H9 (cell line): ENCODE measurements around the gene UQCRFS1. TPM values are rescaled to one million over a fixed set of nuclear protein-coding genes. Genes with fewer than 3 reads are reported as not detected.
"Not testable (repeated sequence)": the region's sequence is repeated elsewhere in the genome, so short reads cannot be mapped to it uniquely, and the experiment has no call there.

Experiments
- DNase-seq: peaks from one replicate; pipeline ENCODE4 v3.0.0-alpha.2; 2017
- H2AFZ ChIP-seq: one replicate; pipeline ENCODE4 v1.6.1; 2013; ENCODE audit warnings: mild to moderate bottlenecking, low read length, control low read depth, moderate library complexity
- H2AK5ac ChIP-seq: 2 replicates; pipeline ENCODE4 v1.6.1; 2013; ENCODE audit warnings: low read length, control low read depth, mixed read lengths; ENCODE audit not compliant: insufficient read length
- H2BK120ac ChIP-seq: one replicate; pipeline ENCODE4 v1.6.1; 2013; ENCODE audit warnings: low read depth, mild to moderate bottlenecking, low read length, control low read depth, inconsistent platforms; ENCODE audit not compliant: poor library complexity, severe bottlenecking
- H2BK12ac ChIP-seq: 2 replicates; pipeline ENCODE4 v1.6.1; 2013; ENCODE audit warnings: low read length, control low read depth, mixed read lengths, low read depth; ENCODE audit not compliant: insufficient read length
- H2BK15ac ChIP-seq: 2 replicates; pipeline ENCODE4 v1.6.1; 2013; ENCODE audit warnings: low read depth, low read length, control low read depth
- H2BK20ac ChIP-seq: one replicate; pipeline ENCODE4 v1.6.1; 2013; ENCODE audit warnings: low read depth, mild to moderate bottlenecking, low read length, control low read depth, inconsistent platforms; ENCODE audit not compliant: poor library complexity, severe bottlenecking
- H2BK5ac ChIP-seq: 2 replicates; pipeline ENCODE4 v1.6.1; 2013; ENCODE audit warnings: low read length, control low read depth, mixed read lengths; ENCODE audit not compliant: insufficient read length
- H3K14ac ChIP-seq: 2 replicates; pipeline ENCODE4 v1.6.1; 2013; ENCODE audit warnings: low read length, control low read depth; ENCODE audit not compliant: insufficient read depth
- H3K18ac ChIP-seq: 2 replicates; pipeline ENCODE4 v1.6.1; 2013; ENCODE audit warnings: low read depth, mild to moderate bottlenecking, mixed read lengths, low read length, control low read depth; ENCODE audit not compliant: insufficient read length
- H3K23ac ChIP-seq: 2 replicates; pipeline ENCODE4 v1.6.1; 2013; ENCODE audit warnings: low read length, control low read depth, mixed read lengths, low read depth; ENCODE audit not compliant: insufficient read length
- H3K23me2 ChIP-seq: 2 replicates; pipeline ENCODE4 v1.6.1; 2013; ENCODE audit warnings: low read depth, mild to moderate bottlenecking, mixed read lengths, low read length, control low read depth; ENCODE audit not compliant: insufficient read length, poor library complexity, severe bottlenecking
- H3K27ac ChIP-seq: 2 replicates; pipeline ENCODE4 v1.5.1; 2013; ENCODE audit warnings: low read length, control low read depth, mixed read lengths, low read depth; ENCODE audit not compliant: insufficient read length
- H3K27me3 ChIP-seq: 2 replicates; pipeline ENCODE4 v1.6.1; 2013; ENCODE audit warnings: low read length, control low read depth, inconsistent platforms; ENCODE audit not compliant: insufficient read depth
- H3K4ac ChIP-seq: 2 replicates; pipeline ENCODE4 v1.6.1; 2013; ENCODE audit warnings: low read depth, mild to moderate bottlenecking, control low read depth, inconsistent platforms, low read length, moderate library complexity
- H3K4me1 ChIP-seq: 2 replicates; pipeline ENCODE4 v1.6.1; 2013; ENCODE audit warnings: low read length, control low read depth, inconsistent platforms; ENCODE audit not compliant: insufficient read depth
- H3K4me2 ChIP-seq: 2 replicates; pipeline ENCODE4 v1.6.1; 2013; ENCODE audit warnings: low read length, control low read depth, mixed read lengths; ENCODE audit not compliant: insufficient read length, insufficient read depth
- H3K56ac ChIP-seq: 2 replicates; pipeline ENCODE4 v1.6.1; 2013; ENCODE audit warnings: low read depth, mild to moderate bottlenecking, mixed read lengths, low read length, control low read depth; ENCODE audit not compliant: insufficient read length
- H3K79me1 ChIP-seq: 2 replicates; pipeline ENCODE4 v1.6.1; 2013; ENCODE audit warnings: low read depth, mild to moderate bottlenecking, moderate library complexity, low read length, control low read depth, inconsistent platforms; ENCODE audit not compliant: insufficient read depth, poor library complexity, severe bottlenecking
- H3K79me2 ChIP-seq: 2 replicates; pipeline ENCODE4 v1.6.1; 2013; ENCODE audit warnings: low read length, control low read depth, inconsistent platforms; ENCODE audit not compliant: insufficient read depth
- H3K9ac ChIP-seq: 2 replicates; pipeline ENCODE4 v1.6.1; 2013; ENCODE audit warnings: low read length, control low read depth, mixed read lengths; ENCODE audit not compliant: insufficient read length; ENCODE audit errors: extremely low read depth
- H3K9me3 ChIP-seq: one replicate; pipeline ENCODE4 v1.6.1; 2013; ENCODE audit warnings: low read depth, low read length, inconsistent platforms; ENCODE audit not compliant: control insufficient read depth
- H3T11ph ChIP-seq: one replicate; pipeline ENCODE4 v1.6.1; 2013; ENCODE audit warnings: mild to moderate bottlenecking, low read length, control low read depth, inconsistent platforms
- H4K20me1 ChIP-seq: one replicate; pipeline ENCODE4 v1.6.1; 2013; ENCODE audit not compliant: control insufficient read depth, insufficient read length, insufficient read depth
- H4K5ac ChIP-seq: 2 replicates; pipeline ENCODE4 v1.6.1; 2013; ENCODE audit warnings: low read depth, mild to moderate bottlenecking, mixed read lengths, low read length, control low read depth; ENCODE audit not compliant: insufficient read length
- H4K8ac ChIP-seq: replicated peaks from 2 replicates; pipeline ENCODE4 v1.6.1; 2013; ENCODE audit warnings: low read length, control low read depth, mixed read lengths, low read depth; ENCODE audit not compliant: insufficient read length
- H4K91ac ChIP-seq: 2 replicates; pipeline ENCODE4 v1.6.1; 2013; ENCODE audit warnings: low read depth, mild to moderate bottlenecking, moderate library complexity, mixed read lengths, low read length, control low read depth; ENCODE audit not compliant: insufficient read length
- H3K27ac Mint-ChIP-seq, 3 experiments: 2 replicates in 2 of 3; 3 replicates in 1 of 3; pipeline ENCODE4 v1.8.0; 2020 to 2021; ENCODE audit warnings: mixed read lengths in 3 of 3, mild to moderate bottlenecking in 1 of 3, moderate library complexity in 1 of 3
- H3K27me3 Mint-ChIP-seq: 2 replicates; pipeline ENCODE4 v1.8.0; 2021; ENCODE audit warnings: low read depth, mild to moderate bottlenecking, moderate library complexity, mixed read lengths
- H3K36me3 Mint-ChIP-seq, 3 experiments: 2 replicates in 2 of 3; 3 replicates in 1 of 3; pipeline ENCODE4 v1.8.0; 2020 to 2021; ENCODE audit warnings: low read depth in 3 of 3, mixed read lengths in 3 of 3; ENCODE audit not compliant: insufficient read depth in 1 of 3
- H3K4me1 Mint-ChIP-seq, 2 experiments: 2 replicates each; pipeline ENCODE4 v1.8.0; 2020; ENCODE audit warnings: mixed read lengths in 2 of 2
- H3K4me3 Mint-ChIP-seq, 2 experiments: 2 replicates in 1 of 2; 3 replicates in 1 of 2; pipeline ENCODE4 v1.8.0; 2020 to 2021; ENCODE audit warnings: mild to moderate bottlenecking in 2 of 2, mixed read lengths in 2 of 2, moderate library complexity in 1 of 2
- H3K9me3 Mint-ChIP-seq, 2 experiments: 2 replicates in 1 of 2; 3 replicates in 1 of 2; pipeline ENCODE4 v1.8.0; 2020; ENCODE audit warnings: mild to moderate bottlenecking in 2 of 2, mixed read lengths in 2 of 2, moderate library complexity in 1 of 2
- CTCF ChIP-seq: fragments of 200-600 bp; sonication (generic); conservative IDR thresholded peaks from 3 replicates; pipeline ENCODE4 v1.8.0; 2021; ENCODE audit warnings: antibody characterized with exemption, mild to moderate bottlenecking
- WGBS: extraction: QIAGEN DNeasy Blood & Tissue Kit; methylation state at CpG from one replicate; pipeline ENCODE4 v1.1.7; 2013; ENCODE audit warnings: missing lambda C conversion rate, low lambda C conversion rate, mixed read lengths; ENCODE audit not compliant: insufficient read length; ENCODE audit errors: extremely low coverage; 5-methylcytosine and 5-hydroxymethylcytosine counted together
- total RNA-seq: library from RNA; stranded (reverse); gene quantifications from 2 replicates; pipeline ENCODE4 v1.2.1, GENCODE V29; 2021

The UQCRFS1 gene
- total RNA-seq, 1 experiment from 2014 or later: 46.1 TPM

- H3K4ac ChIP-seq: no peak overlapping the region
Observed at GRCh38 chr19:29255006-29255405, 42.1 kb upstream of the UQCRFS1 start.

GRCh38 chr19:29249798-29250197, 36.8 kb upstream of the UQCRFS1 start:
- H4K8ac ChIP-seq, H3K27me3 ChIP-seq, DNase-seq, H3K79me1 ChIP-seq, H3K14ac ChIP-seq, H2AFZ ChIP-seq, H3T11ph ChIP-seq, H4K5ac ChIP-seq, H4K91ac ChIP-seq, H3K4me2 ChIP-seq, H3K9me3 Mint-ChIP-seq, H3K23ac ChIP-seq, H2AK5ac ChIP-seq, H3K18ac ChIP-seq, H3K9ac ChIP-seq, H2BK20ac ChIP-seq, H3K4me3 Mint-ChIP-seq, H3K9me3 ChIP-seq, H3K27ac ChIP-seq, H3K27ac Mint-ChIP-seq, H3K23me2 ChIP-seq, H2BK120ac ChIP-seq, H2BK5ac ChIP-seq, H3K56ac ChIP-seq, H2BK12ac ChIP-seq, H3K4ac ChIP-seq, H2BK15ac ChIP-seq, H3K79me2 ChIP-seq, H3K36me3 Mint-ChIP-seq, H3K4me1 ChIP-seq, H4K20me1 ChIP-seq: not testable (repeated sequence)
- Mint-ChIP-seq H3K4me1 (peaks cover 45 to 46% of the 10 kb centered on the region in 2 experiments), H3K27me3 (peaks cover 14% of the 10 kb centered on the region)
- WGBS: no CpG with 5 or more reads among the region's 3 CpGs

More at GRCh38 chr19:29255006-29255405, 42.1 kb upstream of the UQCRFS1 start:
- peaks cover 14% of the 10 kb centered on the region for H3K27me3 Mint-ChIP-seq
- Histone ChIP-seq H3K9me3 (peaks cover 6% of the 10 kb centered on the region), H3K18ac (no peak overlapping the region), H2BK20ac (no peak overlapping the region), H3K27me3 (no peaks in the 10 kb centered on the region), H2BK12ac (no peak overlapping the region), H2BK5ac (no peak overlapping the region), H3K4me2 (no peak overlapping the region), H4K5ac (no peak overlapping the region), H3K14ac (no peak overlapping the region), H2AFZ (no peak overlapping the region), H3K56ac (no peak overlapping the region), H3K23me2 (no peaks in the 10 kb centered on the region), H2BK15ac (no peak overlapping the region), H4K8ac (no peak overlapping the region), H3K9ac (no peak overlapping the region), H3K79me2 (no peaks in the 10 kb centered on the region), H3K27ac (no peak overlapping the region), H4K91ac (no peak overlapping the region), H2BK120ac (no peak overlapping the region), H2AK5ac (no peak overlapping the region), H3K23ac (no peak overlapping the region), H3T11ph (no peak overlapping the region), H3K4me1 (no peaks in the 10 kb centered on the region), H3K79me1 (no peaks in the 10 kb centered on the region), H4K20me1 (no peaks in the 10 kb centered on the region)
- peaks cover 11 to 13% of the 10 kb centered on the region in 2 experiments for H3K9me3 Mint-ChIP-seq
- H3K36me3 Mint-ChIP-seq: peaks cover 5 to 12% (median 10%) of the 10 kb centered on the region in 3 experiments; a peak in 4 of 7 replicates
- TF ChIP-seq CTCF: no peak
- WGBS: no CpG with 5 or more reads among the region's 9 CpGs
- H3K4me3 Mint-ChIP-seq: no peak overlapping the region
- peak; percentile 15 for DNase-seq
- peaks cover 28 to 29% of the 10 kb centered on the region in 2 experiments for H3K4me1 Mint-ChIP-seq
- H3K27ac Mint-ChIP-seq: no peak overlapping the region
